H1 (cell line): ENCODE data around the gene AKR7A3. TPM values are rescaled to one million over a fixed set of nuclear protein-coding genes. Genes with fewer than 3 reads are reported as not detected.

Experiments
- CTCF ChIA-PET: fragments of 300-600 bp; sonication (Branson Sonifier 250); formaldehyde crosslinking; loops from one replicate; lab custom pipeline; 2021; ENCODE audit not compliant: partially characterized antibody; lab: Charles Lee
- POLR2A ChIA-PET: fragments of 300-600 bp; sonication (Branson Sonifier 250); formaldehyde crosslinking; loops from one replicate; lab custom pipeline; 2021; ENCODE audit warnings: inconsistent platforms; ENCODE audit not compliant: partially characterized antibody; lab: Charles Lee
- DNase-seq, 2 experiments: peaks; one replicate each; pipeline versions ENCODE4 v3.0.0 to v3.0.0-alpha.2; 2010 to 2022; ENCODE audit warnings: low spot score in 2 of 2, low read depth in 1 of 2, mixed read lengths in 1 of 2
- FAIRE-seq: peaks from 2 replicates; lab custom pipeline; 2011; peaks lifted over from hg19 to GRCh38; lab: Jason Lieb, UNC
- H2AFZ ChIP-seq: 2 replicates; pipeline ENCODE4 v1.8.1; 2012; ENCODE audit warnings: low read length, inconsistent platforms
- H2AK5ac ChIP-seq: 2 replicates; pipeline ENCODE4 v1.6.1; 2013; ENCODE audit warnings: low read depth, low read length
- H2BK120ac ChIP-seq: replicated peaks from 2 replicates; pipeline ENCODE3; 2013; ENCODE audit warnings: low read depth, low read length, inconsistent platforms
- H2BK12ac ChIP-seq: 2 replicates; pipeline ENCODE4 v1.6.1; 2013; ENCODE audit warnings: low read depth, low read length
- H2BK15ac ChIP-seq: 2 replicates; pipeline ENCODE4 v1.6.1; 2013; ENCODE audit warnings: low read length
- H2BK20ac ChIP-seq: 2 replicates; pipeline ENCODE4 v1.6.1; 2013; ENCODE audit warnings: low read length
- H2BK5ac ChIP-seq: 2 replicates; pipeline ENCODE4 v1.6.1; 2013; ENCODE audit warnings: low read depth, low read length
- H3K14ac ChIP-seq: 2 replicates; pipeline ENCODE4 v1.6.1; 2013; ENCODE audit warnings: inconsistent platforms; ENCODE audit not compliant: insufficient read length
- H3K18ac ChIP-seq: 2 replicates; pipeline ENCODE4 v1.6.1; 2013; ENCODE audit warnings: low read length; ENCODE audit errors: extremely low read depth
- H3K23ac ChIP-seq: 2 replicates; pipeline ENCODE4 v1.6.1; 2013; ENCODE audit warnings: inconsistent platforms; ENCODE audit not compliant: insufficient read length
- H3K23me2 ChIP-seq: 2 replicates; pipeline ENCODE4 v1.6.1; 2013; ENCODE audit warnings: low read depth, low read length
- H3K27ac ChIP-seq: 2 replicates; pipeline ENCODE4 v1.6.1; 2011; ENCODE audit warnings: low read depth, low read length, inconsistent platforms
- H3K27me3 ChIP-seq, 4 experiments: replicated peaks in 1 of 4; 1 replicate in 1 of 4; 2 replicates in 3 of 4; pipeline versions ENCODE4 v1.6.1 to v1.8.1; 2011 to 2013; ENCODE audit warnings: low read length in 3 of 4, mild to moderate bottlenecking in 3 of 4, inconsistent platforms in 2 of 4, mixed read lengths in 2 of 4, moderate library complexity in 1 of 4; ENCODE audit not compliant: control insufficient read depth in 3 of 4, insufficient read depth in 3 of 4; ENCODE audit errors: extremely low read depth in 1 of 4
- H3K36me3 ChIP-seq, 4 experiments: 2 replicates each; pipeline versions ENCODE4 v1.6.1 to v1.8.1; 2011 to 2013; ENCODE audit warnings: mild to moderate bottlenecking in 4 of 4, low read length in 3 of 4, moderate library complexity in 2 of 4, control low read depth in 1 of 4, inconsistent platforms in 1 of 4; ENCODE audit not compliant: insufficient read depth in 4 of 4, control insufficient read depth in 2 of 4
- H3K4ac ChIP-seq: replicated peaks from 2 replicates; pipeline ENCODE3; 2013; ENCODE audit warnings: low read length, low read depth, mixed read lengths, inconsistent platforms; ENCODE audit not compliant: insufficient read length
- H3K4me1 ChIP-seq, 4 experiments: replicated peaks in 1 of 4; 1 replicate in 1 of 4; 2 replicates in 3 of 4; pipeline versions ENCODE4 v1.6.1 to v1.8.1; 2011 to 2013; ENCODE audit warnings: low read length in 3 of 4, inconsistent platforms in 2 of 4, mixed read lengths in 1 of 4; ENCODE audit not compliant: insufficient read depth in 4 of 4, control insufficient read depth in 3 of 4
- H3K4me2 ChIP-seq, 2 experiments: 2 replicates each; pipeline versions ENCODE4 v1.6.1 to v1.8.1; 2011 to 2013; ENCODE audit warnings: low read depth in 2 of 2, low read length in 2 of 2, control low read depth in 1 of 2, inconsistent platforms in 1 of 2, mild to moderate bottlenecking in 1 of 2; ENCODE audit not compliant: insufficient read depth in 1 of 2
- H3K4me3 ChIP-seq, 4 experiments: fragments of 200-600, 300-600 bp in 1 of 4; sonication (generic), shearing (Covaris generic), sonication (Bioruptor Twin) in 1 of 4; 2 replicates each; pipeline versions ENCODE4 v1.5.1 to v1.8.1; 2011 to 2016; ENCODE audit warnings: low read length in 4 of 4, low read depth in 3 of 4, control low read depth in 2 of 4, inconsistent platforms in 2 of 4, mild to moderate bottlenecking in 2 of 4, mixed read lengths in 1 of 4, moderate library complexity in 1 of 4; ENCODE audit not compliant: insufficient read depth in 2 of 4; ENCODE audit errors: extremely low read depth in 1 of 4
- H3K56ac ChIP-seq: replicated peaks from 2 replicates; pipeline ENCODE3; 2013; ENCODE audit warnings: low read depth, mild to moderate bottlenecking, mixed read lengths, low read length, inconsistent platforms; ENCODE audit not compliant: insufficient read length
- H3K79me1 ChIP-seq: 2 replicates; pipeline ENCODE4 v1.6.1; 2013; ENCODE audit warnings: low read depth, low read length, control low read depth
- H3K79me2 ChIP-seq, 2 experiments: 2 replicates each; pipeline versions ENCODE4 v1.6.1 to v1.8.1; 2012 to 2013; ENCODE audit warnings: low read length in 2 of 2, mild to moderate bottlenecking in 2 of 2, inconsistent platforms in 1 of 2; ENCODE audit not compliant: insufficient read depth in 2 of 2, control insufficient read depth in 1 of 2
- H3K9ac ChIP-seq, 4 experiments: replicated peaks in 1 of 4; 1 replicate in 1 of 4; 2 replicates in 3 of 4; pipeline versions ENCODE4 v1.6.1 to v1.8.1; 2011 to 2013; ENCODE audit warnings: low read depth in 3 of 4, low read length in 3 of 4, control low read depth in 2 of 4, mild to moderate bottlenecking in 2 of 4, moderate library complexity in 2 of 4, inconsistent platforms in 1 of 4; ENCODE audit errors: extremely low read depth in 1 of 4
- H3K9me3 ChIP-seq, 2 experiments: 2 replicates each; pipeline versions ENCODE4 v1.6.1 to v1.8.1; 2012 to 2013; ENCODE audit warnings: mild to moderate bottlenecking in 2 of 2, moderate library complexity in 2 of 2, control low read depth in 1 of 2, inconsistent platforms in 1 of 2, low read depth in 1 of 2, low read length in 1 of 2, mixed read lengths in 1 of 2; ENCODE audit not compliant: insufficient read depth in 2 of 2
- H4K20me1 ChIP-seq, 2 experiments: replicated peaks in 1 of 2; 2 replicates each; pipeline versions ENCODE3 to v1.8.1; 2011 to 2013; ENCODE audit warnings: inconsistent platforms in 2 of 2, low read length in 2 of 2, mild to moderate bottlenecking in 1 of 2; ENCODE audit not compliant: insufficient read depth in 2 of 2, control insufficient read depth in 1 of 2
- H4K5ac ChIP-seq: 2 replicates; pipeline ENCODE4 v1.6.1; 2013; ENCODE audit warnings: low read length, low read depth, mixed read lengths, inconsistent platforms; ENCODE audit not compliant: insufficient read length
- H4K8ac ChIP-seq: 2 replicates; pipeline ENCODE4 v1.8.0; 2013; ENCODE audit warnings: mild to moderate bottlenecking, moderate library complexity, low read length, inconsistent platforms; ENCODE audit not compliant: insufficient read depth; ENCODE audit errors: extremely low read depth
- H4K91ac ChIP-seq: replicated peaks from 2 replicates; pipeline ENCODE3; 2013; ENCODE audit warnings: low read length, mixed read lengths, inconsistent platforms; ENCODE audit not compliant: insufficient read length
- CBX8 ChIP-seq: fragments of 300-800, 300-1000 bp; sonication (generic); IDR thresholded peaks from 2 replicates; pipeline ENCODE4 v1.7.1; 2016; ENCODE audit warnings: low read depth, low read length, borderline replicate concordance
- CHD1 ChIP-seq: IDR thresholded peaks from 2 replicates; pipeline ENCODE4 v1.6.1; 2012; ENCODE audit warnings: low read depth, low read length, improper control_type of control experiment
- HDAC2 ChIP-seq, 2 experiments: fragments of 300-600 bp in 1 of 2; sonication (generic) in 1 of 2; IDR thresholded peaks; 2 replicates each; pipeline ENCODE4 v1.6.1; 2011 to 2012; ENCODE audit warnings: low read depth in 2 of 2, low read length in 2 of 2, mild to moderate bottlenecking in 2 of 2, moderate library complexity in 2 of 2, borderline replicate concordance in 1 of 2, inconsistent platforms in 1 of 2
- NANOG ChIP-seq: IDR thresholded peaks from 2 replicates; pipeline ENCODE4 v1.6.1; 2011; ENCODE audit warnings: low read length, low read depth, mild to moderate bottlenecking, inconsistent platforms; ENCODE audit not compliant: insufficient read depth, poor library complexity, severe bottlenecking
- PHF8 ChIP-seq: fragments of 200-600 bp; sonication (generic); conservative IDR thresholded peaks from 2 replicates; pipeline ENCODE4 v1.7.1; 2012; ENCODE audit warnings: low read depth, mild to moderate bottlenecking, inconsistent platforms, low read length, moderate library complexity
- SAP30 ChIP-seq: fragments of 300-600 bp; sonication (generic); IDR thresholded peaks from 2 replicates; pipeline ENCODE4 v1.7.1; 2012; ENCODE audit warnings: low read length, moderate library complexity, mild to moderate bottlenecking, inconsistent platforms; ENCODE audit not compliant: insufficient read depth, insufficient replicate concordance
- SP2 ChIP-seq: IDR thresholded peaks from 2 replicates; pipeline ENCODE4 v1.6.1; 2012; ENCODE audit warnings: mild to moderate bottlenecking, low read length, inconsistent platforms
- ZNF274 ChIP-seq: IDR thresholded peaks from 2 replicates; pipeline ENCODE4 v1.7.0; 2012; ENCODE audit warnings: low read length, borderline replicate concordance; ENCODE audit errors: extremely low read depth
- WGBS, 2 experiments: shearing (Covaris generic) in 1 of 2; methylation state at CpG; one replicate each; pipeline versions ENCODE4 v1.1.6 to v1.1.7; 2013 to 2015; ENCODE audit warnings: low lambda C conversion rate in 2 of 2, mixed read lengths in 2 of 2, inconsistent platforms in 1 of 2, low coverage in 1 of 2, missing lambda C conversion rate in 1 of 2; ENCODE audit not compliant: insufficient replicate concordance in 2 of 2, insufficient coverage in 1 of 2, insufficient read length in 1 of 2; ENCODE audit errors: extremely low coverage in 1 of 2, missing lambda C conversion rate in 1 of 2; 5-methylcytosine and 5-hydroxymethylcytosine counted together
- polyA plus RNA-seq, 7 experiments: library from polyadenylated mRNA; depleted of rRNA in 3 of 7; stranded (reverse) in 5 of 7; unstranded in 2 of 7; fragments of >200 nt in 5 of 7; fragments of 200-250 nt in 2 of 7; gene quantifications; 1 replicate in 5 of 7; 2 replicates in 1 of 7; 4 replicates in 1 of 7; pipeline versions ENCODE4 v1.2.1 to v1.2.3, GENCODE V29; 2011 to 2013; ENCODE audit warnings: missing spikeins in 2 of 7, mixed read lengths in 2 of 7
- total RNA-seq: library from RNA; stranded (reverse); fragmentation: NEBNext Ultra II Directional; extraction: Animal tissue kit (Norgen Biotek cat#: 25700); gene quantifications from 2 replicates; pipeline ENCODE4 v1.2.1, GENCODE V29; 2021

Gene AKR7A3
- total and polyA plus RNA-seq, 2 of the 8 experiments (the other 6 are each of a cell fraction or from before 2014, with no cell fraction given), result 0.62 to 0.65 TPM

DNA sequence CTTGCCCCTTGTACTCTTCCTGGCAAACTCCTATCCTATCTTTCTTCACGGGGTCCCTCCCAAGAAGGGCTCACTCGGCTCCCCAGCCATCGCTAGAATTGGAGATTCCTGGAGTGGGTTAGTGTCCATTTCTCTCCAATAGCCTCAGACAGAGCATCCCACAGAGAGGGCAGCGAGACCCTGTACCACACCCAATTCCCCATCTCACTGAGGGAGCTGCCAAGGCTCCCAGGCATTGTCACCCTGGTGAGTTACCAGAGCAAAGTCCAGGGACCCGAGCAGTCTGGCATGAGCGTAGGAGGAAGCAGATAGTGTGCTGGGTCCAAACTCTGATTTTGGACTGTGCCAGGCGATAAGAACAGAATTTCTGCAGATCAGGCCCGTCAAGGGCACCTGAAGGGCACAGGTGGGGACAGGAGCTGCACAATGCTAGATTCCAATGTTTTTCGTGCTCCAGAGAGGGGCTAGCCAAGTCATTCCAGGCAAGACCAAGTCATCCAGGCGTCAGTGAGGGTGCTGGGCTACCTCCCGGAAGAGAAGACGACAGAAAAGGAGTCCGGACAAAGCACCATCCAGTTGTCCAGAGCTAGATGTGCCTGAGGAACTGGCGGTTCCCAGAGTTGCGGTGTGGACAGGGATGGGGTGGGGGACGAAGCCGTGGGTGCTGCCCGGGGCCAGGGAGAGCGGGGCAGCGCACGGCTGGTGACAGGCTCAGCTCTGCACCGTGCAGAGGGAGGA is 15.3 kb downstream of the AKR7A3 start:
- no peak for FAIRE-seq
- H3K23me2 ChIP-seq, result no peaks in the 10 kb centered on the region
- no peak overlapping the region for H2BK120ac ChIP-seq
- H2BK15ac ChIP-seq, result no peak overlapping the region
- no peak overlapping the region for H3K18ac ChIP-seq
- peaks cover 0 to 3% (median 1%) of the 10 kb centered on the region in 4 experiments; a peak in 1 of 7 replicates for H3K27me3 ChIP-seq
- no peaks in the 10 kb centered on the region for H3K36me3 ChIP-seq
- H3K56ac ChIP-seq, result no peak overlapping the region
- H4K5ac ChIP-seq, result no peak overlapping the region
- TF ChIP-seq SAP30, result no peak
- no peak for TF ChIP-seq CBX8
- no peak for TF ChIP-seq ZNF274
- TF ChIP-seq CHD1, result no peak
- no peak for TF ChIP-seq SP2
- TF ChIP-seq HDAC2 (IDR thresholded peaks at IDR 0.05; ENCODE audit: borderline replicate concordance in 1 of 2, low read depth in 2 of 2, low read length in 2 of 2), result no peak
- no peak for TF ChIP-seq PHF8
- no peak for TF ChIP-seq NANOG
- no peaks in the 10 kb centered on the region for H3K4me1 ChIP-seq
- no peak overlapping the region for H3K27ac ChIP-seq
- no peaks in the 10 kb centered on the region for H3K79me1 ChIP-seq
- POLR2A ChIA-PET, result interaction anchor here (1.8 to 1.9 kb wide), 2 partner anchors 13 to 22 kb away, joined by 4 to 5 read pairs; partner anchors contain the start of genes EMC1 and MRTO4
- DNase-seq, result no peak
- no peak overlapping the region for H2AFZ ChIP-seq
- H3K79me2 ChIP-seq, result no peaks in the 10 kb centered on the region
- H2BK12ac ChIP-seq, result no peak overlapping the region
- H3K4me3 ChIP-seq, result no peak overlapping the region
- H3K23ac ChIP-seq, result no peak overlapping the region
- H3K9me3 ChIP-seq, result no peaks in the 10 kb centered on the region
- H4K91ac ChIP-seq, result no peak overlapping the region
- no peak overlapping the region for H3K9ac ChIP-seq
- no peak overlapping the region for H3K14ac ChIP-seq
- H2AK5ac ChIP-seq, result no peak overlapping the region
- H2BK20ac ChIP-seq, result no peak overlapping the region
- WGBS, 2 experiments, result 87% methylated on average over 21 of the region's 22 CpGs; no CpG with 5 or more reads in 1 of the 2 experiments
- no peaks in the 10 kb centered on the region for H4K20me1 ChIP-seq
- H2BK5ac ChIP-seq, result no peak overlapping the region
- H3K4me2 ChIP-seq, result no peak overlapping the region; a peak in 1 of 4 replicates
- H3K4ac ChIP-seq, result no peak overlapping the region
- CTCF ChIA-PET, result interaction anchor here (0.8 kb wide), 1 partner anchor 365 kb away, joined by 3 read pairs; no protein-coding TSS in a partner anchor
- no peak overlapping the region for H4K8ac ChIP-seq
